Stimulated activated CD8-positive, alpha-beta memory T cell treated with anti-CD3 and anti-CD28 coated beads, Interleukin-15, amount 100 ng/mL, for 48 hours (primary cell): ENCODE measurements around the gene ZNF677.
"Not testable (repeated sequence)": the region's sequence is repeated elsewhere in the genome, so short reads cannot be mapped to it uniquely, and the experiment has no call there.

Experiments
- DNase-seq, 2 donors: peaks; one replicate each; pipeline ENCODE4 v3.0.0-alpha.2; 2020; ENCODE audit warnings: low read depth in 2 of 2

Gene ZNF677

DNA sequence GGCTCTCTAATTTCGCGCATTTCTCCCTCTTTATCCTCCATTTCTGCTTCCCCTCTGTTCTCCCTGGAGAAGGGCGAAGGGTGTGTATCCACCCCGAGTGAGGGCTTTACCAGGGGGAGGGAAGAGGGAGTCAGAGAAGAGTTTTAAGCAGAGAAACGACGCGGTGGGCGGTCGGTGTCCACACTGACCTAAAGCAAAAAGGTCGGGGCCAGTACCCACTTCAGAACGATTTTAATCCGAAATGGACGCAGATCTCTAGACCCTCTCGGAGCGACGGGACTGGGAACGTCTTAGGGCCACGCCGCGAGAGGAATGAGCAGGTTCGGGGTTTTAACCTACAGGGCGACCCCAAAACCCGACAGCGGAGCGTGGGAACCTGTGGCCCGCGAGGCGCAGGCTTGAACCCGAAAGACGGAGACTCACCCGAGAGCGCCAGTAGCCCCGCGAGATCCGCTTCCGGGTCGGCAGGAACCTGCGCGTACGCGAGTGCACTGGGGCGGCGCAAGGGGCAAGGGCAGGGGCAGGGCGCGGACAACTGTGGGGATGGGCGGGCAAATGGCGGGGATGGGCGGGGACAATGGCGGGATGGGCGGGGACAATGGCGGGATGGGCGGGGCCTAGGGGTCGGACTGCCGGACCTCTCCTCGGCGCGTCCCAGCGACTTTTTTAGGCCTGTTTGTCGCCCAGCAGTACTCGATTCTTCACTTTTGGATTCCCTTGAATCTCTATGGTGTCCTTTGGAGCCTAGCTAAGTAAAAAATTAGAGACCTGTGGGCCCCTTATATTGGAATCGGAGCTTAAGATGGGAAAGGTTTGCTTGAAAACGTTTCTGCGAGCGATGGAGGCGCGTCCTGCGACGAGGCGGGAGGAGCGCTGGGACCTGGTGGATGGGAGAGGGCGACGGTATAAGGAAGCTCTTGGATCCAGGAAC, at the start of gene ZNF677:
ZNF677 (minus strand) TSS at position 463 of the 931 bp plus-strand sequence. CDS start 3,323 bp downstream, outside the sequence.
- peak; percentile 69 to 72 for DNase-seq

DNA sequence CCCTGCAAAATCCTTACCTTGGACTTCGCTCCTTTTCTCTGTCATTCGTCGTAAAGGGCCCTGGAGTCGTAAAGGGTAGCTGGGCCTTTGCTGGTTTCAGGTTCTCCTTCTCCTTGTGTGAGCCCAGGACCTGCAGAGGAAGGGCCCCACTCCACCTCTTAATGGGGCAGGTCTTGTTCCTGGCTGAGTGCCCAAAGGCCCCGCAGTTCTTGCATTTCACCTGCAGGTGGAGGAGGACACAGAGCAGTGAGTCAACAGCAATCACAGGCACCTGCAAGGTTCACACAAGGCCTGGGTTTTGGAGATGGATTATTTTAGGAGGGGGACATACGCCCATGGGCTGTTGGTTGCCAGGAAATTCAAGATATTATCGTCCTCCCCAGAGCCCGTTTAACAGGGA, 46.7 kb upstream of the ZNF677 start:
- not testable (repeated sequence) for DNase-seq

GRCh38 chr19:53294786-53295441, 40.2 kb upstream of the ZNF677 start:
- DNase-seq = no peak

DNA sequence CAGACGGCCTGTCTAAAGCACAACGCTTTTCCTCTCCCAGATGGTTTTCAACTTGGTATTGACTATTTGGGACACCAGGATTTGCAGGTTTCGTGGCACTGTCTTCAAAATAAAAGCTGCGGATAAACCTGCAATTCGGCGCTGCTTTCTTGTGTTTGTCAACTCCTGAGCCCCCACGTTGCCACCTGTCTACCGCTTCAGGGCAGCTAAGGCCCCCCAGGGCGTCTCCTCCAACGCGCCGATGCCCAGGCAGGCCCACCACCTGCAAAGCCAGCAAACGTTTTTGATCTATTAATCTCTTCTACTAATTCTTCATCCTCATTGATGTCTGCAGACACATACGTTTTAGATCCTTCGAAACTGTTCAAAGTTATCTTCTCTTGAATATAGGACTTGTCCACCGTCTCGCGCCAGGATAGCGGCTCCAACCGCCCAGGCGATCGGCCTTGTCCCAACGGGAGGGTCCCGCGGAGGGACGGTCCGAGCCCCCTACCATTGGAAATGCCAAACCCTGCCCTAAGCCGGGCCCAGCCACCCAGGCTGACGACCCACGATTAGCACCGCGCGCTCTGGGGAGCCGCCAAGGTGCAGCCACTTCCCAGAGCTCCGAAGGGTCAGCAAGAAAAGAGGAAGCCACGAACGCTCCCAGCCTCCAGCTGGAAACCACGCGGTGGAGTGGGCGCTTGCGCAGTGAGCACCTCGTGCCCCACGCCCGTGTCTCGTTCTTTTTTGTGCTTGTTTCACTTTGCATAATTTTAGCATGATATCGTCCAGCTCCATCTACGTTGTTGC, 36.3 kb upstream of the ZNF677 start:
- DNase-seq = no peak

GRCh38 chr19:53285087-53285486, 30.4 kb upstream of the ZNF677 start:
- DNase-seq = no peak

- DNase-seq = not testable (repeated sequence)
These were observed 27.3 kb upstream of the ZNF677 start for GRCh38 chr19:53281947-53282346.

- no peak for DNase-seq
These were observed 20.8 kb upstream of the ZNF677 start for GRCh38 chr19:53275480-53275879.

- no peak for DNase-seq
These were observed 17.4 kb upstream of the ZNF677 start for GRCh38 chr19:53272044-53272443.

DNA sequence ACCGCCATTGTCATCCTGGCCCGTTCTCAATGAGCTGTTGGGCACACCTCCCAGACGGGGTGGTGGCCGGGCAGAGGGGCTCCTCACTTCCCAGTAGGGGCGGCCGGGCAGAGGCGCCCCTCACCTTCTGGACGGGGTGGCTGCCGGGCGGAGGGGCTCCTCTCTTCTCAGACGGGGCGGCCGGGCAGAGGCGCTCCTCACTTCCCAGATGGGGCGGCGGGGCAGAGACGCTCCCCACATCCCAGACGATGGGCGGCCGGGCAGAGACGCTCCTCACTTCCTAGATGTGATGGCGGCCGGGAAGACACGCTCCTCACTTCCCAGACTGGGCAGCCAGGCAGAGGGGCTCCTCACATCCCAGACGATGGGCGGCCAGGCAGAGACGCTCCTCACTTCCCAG, 15.2 kb upstream of the ZNF677 start:
- not testable (repeated sequence) for DNase-seq

DNA sequence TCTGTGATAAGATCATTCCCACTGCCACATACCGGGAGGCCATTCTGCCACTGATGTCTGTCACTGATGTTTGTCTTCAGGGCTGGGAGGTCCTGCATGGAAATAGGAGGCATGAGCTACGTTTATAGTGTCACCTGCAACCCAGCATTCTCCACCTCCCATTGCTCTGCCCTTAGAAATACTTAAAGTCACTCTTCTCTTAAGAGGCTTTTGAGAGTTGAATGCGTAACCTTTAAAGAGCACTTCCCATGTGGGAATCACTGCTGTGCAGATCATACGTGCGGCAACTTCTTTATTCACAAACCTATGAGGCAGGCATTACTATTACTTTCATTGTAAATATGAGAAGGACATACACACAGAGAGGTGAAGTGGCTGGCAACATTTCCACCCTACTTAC, 12.9 kb upstream of the ZNF677 start, which contains the start of gene VN1R4:
VN1R4 (minus strand) TSS at position 101 of the 400 bp plus-strand sequence; CDS start at position 43, 58 bp downstream.
- DNase-seq = not testable (repeated sequence)

DNA sequence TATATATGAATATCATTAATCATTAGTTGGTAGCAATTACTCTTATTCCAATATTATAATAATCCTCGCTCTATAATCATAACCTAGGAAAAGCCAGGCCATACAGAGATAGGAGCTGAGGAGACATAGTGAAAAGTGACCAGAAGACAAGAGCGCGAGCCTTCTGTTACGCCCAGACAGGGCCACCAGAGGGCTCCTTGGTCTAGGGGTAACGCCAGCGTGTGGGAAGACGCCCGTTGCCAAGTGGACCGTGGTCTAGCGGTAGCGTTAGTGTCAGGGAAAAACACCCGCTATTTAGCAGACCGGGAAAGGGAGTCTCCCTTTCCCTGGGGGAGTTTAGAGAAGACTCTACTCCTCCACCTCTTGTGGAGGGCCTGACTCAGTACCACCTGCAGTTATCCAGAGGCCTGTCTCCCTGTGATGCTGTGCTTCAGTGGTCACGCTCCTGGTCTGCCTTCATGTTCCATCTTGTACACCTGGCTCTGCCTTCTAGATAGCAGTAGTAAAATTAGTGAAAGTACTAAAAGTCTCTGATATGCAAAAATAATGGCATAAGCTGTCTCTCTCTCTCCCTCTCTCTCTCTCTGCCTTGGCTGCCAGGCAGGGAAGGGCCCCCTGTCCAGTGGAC, 3.2 kb upstream of the ZNF677 start, which contains the start of gene VN1R2:
VN1R2 (plus strand) TSS at position 578 of the 628 bp plus-strand sequence. CDS start 84 bp downstream, outside the sequence.
- not testable (repeated sequence) for DNase-seq

DNA sequence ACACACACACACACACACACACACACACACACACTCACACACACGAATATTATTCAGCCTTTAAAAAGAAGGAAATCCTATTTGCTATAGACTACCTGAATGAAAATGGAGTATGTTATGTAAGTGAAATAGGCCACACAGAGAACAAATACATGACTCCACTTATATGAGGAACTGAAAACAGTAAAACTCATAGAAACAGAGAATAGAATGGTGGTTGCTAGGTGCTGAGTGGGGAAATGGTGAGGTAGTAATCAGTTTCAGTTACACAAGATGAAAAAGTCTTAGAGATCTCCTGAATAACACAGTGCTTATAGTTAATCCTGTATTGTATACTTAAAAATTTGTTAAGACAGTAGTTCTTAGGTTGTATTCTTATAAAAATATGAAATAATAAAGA, 8.2 kb downstream of the ZNF677 start:
- DNase-seq = no peak

DNA sequence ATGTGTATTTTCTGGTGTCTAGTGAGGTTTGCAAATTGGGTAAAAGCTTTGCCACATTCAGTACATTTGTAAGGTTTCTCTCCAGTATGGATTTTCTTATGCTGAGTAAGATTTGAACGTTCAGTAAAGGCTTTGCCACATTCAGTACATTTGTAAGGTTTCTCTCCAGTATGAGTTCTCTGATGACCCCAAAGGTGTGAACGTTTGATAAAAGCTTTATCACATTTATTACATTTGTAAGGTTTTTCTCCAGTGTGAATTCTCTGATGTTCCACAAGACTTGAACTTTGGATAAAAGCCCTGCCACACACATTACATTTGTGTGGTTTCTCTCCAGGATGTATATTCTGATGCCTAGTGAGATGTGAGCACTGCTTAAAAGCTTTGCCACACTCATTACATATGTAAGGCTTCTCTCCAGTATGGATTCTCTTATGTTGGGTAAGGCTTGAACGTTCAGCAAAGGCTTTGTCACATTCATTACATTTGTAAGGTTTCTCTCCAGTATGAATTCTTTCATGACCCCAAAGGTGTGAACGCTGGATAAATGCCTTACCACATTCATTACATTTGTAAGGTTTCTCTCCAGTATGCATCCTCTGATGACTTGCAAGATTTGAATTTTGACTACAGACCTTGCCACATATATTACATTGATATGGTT, 17.4 kb downstream of the ZNF677 start:
- no peak for DNase-seq

DNA sequence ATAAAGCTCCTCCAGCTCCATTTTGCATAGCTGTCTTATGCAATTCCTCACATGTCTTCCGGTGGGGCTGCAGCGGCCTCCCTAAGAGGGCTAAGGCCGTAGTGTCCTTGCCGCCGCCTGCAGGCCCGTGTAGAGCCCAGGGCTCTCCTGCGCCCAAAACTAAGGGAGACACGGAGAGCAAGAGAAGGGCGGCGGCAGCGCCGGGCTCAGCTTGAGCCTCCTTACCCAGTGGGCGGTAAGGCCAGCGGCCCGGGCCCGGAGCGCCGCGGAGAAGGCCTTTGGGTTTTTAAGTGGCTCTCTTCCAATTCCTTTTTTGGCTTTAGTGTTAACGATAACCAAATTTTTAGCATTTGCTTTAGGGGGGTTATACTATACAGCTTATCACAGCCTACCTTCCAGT, 30.1 kb downstream of the ZNF677 start:
- DNase-seq = no peak

- not testable (repeated sequence) for DNase-seq
These were observed 32.0 kb downstream of the ZNF677 start for GRCh38 chr19:53222716-53223115.

- no peak for DNase-seq
These were observed 41.9 kb downstream of the ZNF677 start for GRCh38 chr19:53212703-53213320.

- DNase-seq = not testable (repeated sequence)
These were observed 43.1 kb downstream of the ZNF677 start for GRCh38 chr19:53211554-53211953.

DNA sequence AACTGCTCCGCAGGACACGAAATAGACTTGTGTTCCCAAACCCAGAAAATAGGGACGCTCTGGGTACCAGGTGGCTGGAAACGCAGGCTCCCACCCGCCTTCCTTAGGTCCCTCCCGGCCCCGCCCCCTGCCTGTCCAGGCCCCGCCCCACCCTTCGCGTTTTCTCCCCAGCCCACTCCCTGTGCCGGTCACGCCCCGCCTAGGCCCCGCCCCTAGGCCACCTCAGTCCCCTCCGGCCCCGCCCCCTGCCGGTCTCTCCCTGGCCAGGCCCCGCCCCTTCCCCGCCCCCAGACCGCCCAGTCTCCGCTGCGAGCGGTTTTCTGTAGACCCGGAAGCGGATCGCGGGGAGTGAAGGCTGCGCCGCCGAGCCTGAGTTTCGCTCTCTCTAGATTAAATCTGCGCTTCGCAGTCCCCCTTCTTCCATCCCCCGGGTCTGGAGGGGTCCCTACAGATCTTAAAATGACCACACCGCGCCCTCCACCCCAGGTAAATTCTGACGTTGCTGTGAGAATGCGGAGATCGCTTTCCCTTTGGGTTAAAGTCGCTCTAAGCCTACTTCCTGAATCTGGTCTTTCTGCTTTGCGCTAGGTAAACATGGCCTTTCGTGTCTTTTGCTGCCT, 57.8 kb downstream of the ZNF677 start:
- DNase-seq = peak; percentile 81 to 93

GRCh38 chr19:53195265-53195903, 59.3 kb downstream of the ZNF677 start:
- DNase-seq = peak in 1 of 2 donors; percentile 43
